Activated CD4-positive, alpha-beta T cell treated with anti-CD3 and anti-CD28 coated beads, Interleukin-2, amount 10 ng/mL, durations not matched to agents 24 days and 14 days (primary cell): ENCODE results near the gene CHKA. TPM values are rescaled to one million over a fixed set of nuclear protein-coding genes. Genes with fewer than 3 reads are reported as not detected.
A peak's percentile ranks its signal among the peaks of the same experiment; 100 is the strongest.

Source experiments
- DNase-seq: peaks from one replicate; pipeline ENCODE4 v3.0.0; 2022
- H3K27ac Mint-ChIP-seq: one replicate; pipeline ENCODE4 v1.8.0; 2022; ENCODE audit warnings: mild to moderate bottlenecking, mixed read lengths
- H3K27me3 Mint-ChIP-seq: one replicate; pipeline ENCODE4 v1.8.0; 2022; ENCODE audit warnings: mixed read lengths
- H3K36me3 Mint-ChIP-seq: one replicate; pipeline ENCODE4 v1.8.0; 2022; ENCODE audit warnings: low read depth, mild to moderate bottlenecking, mixed read lengths
- H3K4me1 Mint-ChIP-seq: one replicate; pipeline ENCODE4 v1.8.0; 2021; ENCODE audit warnings: mixed read lengths
- H3K4me3 Mint-ChIP-seq: one replicate; pipeline ENCODE4 v1.8.0; 2022; ENCODE audit warnings: mild to moderate bottlenecking, moderate library complexity, mixed read lengths
- H3K9me3 Mint-ChIP-seq: one replicate; pipeline ENCODE4 v1.8.0; 2021; ENCODE audit warnings: mixed read lengths
- intact Hi-C: fragments of 100-400 bp; cut with micrococcal nuclease; formaldehyde crosslinking; loops from one replicate; pipeline ENCODE4 v1.15.1; 2023
- total RNA-seq: library from RNA; stranded (reverse); gene quantifications from 2 replicates; pipeline ENCODE4 v1.2.3, GENCODE V29; 2022

The CHKA gene
- total RNA-seq, 1 donor from 2014 or later, result 15.1 TPM

DNA sequence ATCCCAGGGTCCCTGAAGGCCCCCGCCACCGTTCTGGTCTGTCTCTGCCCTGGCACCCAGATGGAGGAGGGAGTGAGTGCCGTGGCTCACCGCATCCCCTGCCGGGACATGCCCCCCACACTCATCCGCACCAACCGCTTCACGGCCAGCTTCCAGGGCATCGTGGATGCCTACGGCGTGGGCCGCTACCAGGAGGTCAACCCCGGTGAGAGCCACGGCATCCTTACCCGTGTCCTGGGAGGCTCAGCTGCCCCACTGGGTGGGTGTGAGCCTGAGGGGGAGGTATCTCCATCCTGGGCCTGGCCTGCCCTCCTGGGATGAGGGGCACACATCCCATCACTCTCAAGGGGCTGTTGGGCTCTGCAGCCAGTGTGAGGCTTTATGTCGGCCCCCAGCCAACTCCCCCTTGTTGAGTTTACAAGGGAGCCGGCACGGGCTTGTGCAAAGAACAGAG is 76.3 kb downstream of the CHKA start:
- H3K9me3 Mint-ChIP-seq, result no peaks in the 10 kb centered on the region

DNA sequence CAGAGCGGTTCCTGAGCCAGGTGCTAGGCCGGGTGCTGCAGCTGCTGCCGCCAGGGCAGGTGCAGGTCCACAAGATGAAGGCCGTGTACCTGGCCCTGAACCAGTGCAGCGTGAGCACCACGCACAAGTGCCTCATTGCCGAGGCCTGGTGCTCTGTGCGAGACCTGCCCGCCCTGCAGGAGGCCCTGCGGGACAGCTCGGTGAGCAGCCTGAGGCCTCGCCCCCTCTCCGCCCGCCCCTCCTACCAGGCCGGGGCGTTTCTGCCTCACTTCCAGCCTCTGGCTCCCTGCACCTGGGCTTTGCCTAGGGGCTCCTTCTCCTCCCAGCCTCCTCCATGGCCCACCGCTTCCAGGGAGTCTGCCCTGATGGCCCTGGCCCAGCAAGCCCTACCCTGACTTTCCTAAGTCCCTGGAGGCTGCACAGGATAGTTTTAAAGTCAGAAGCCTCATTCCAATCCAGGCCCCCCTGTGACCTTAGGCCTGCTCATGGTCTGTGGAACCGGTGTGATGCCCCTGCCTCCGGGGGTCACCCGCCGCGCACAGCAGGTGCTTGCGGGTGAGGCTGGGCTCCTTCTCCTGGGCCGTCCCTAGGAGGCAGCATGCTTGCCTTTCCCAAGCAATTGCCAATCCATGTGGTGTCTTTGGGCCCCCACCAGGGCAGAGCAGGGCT is 76.9 kb downstream of the CHKA start:
- Mint-ChIP-seq H3K4me1 (peaks cover 9% of the 10 kb centered on the region), H3K4me3 (no peak overlapping the region), H3K27me3 (no peaks in the 10 kb centered on the region), H3K27ac (no peak overlapping the region), H3K9me3 (no peaks in the 10 kb centered on the region), H3K36me3 (peaks cover 24% of the 10 kb centered on the region)
- DNase-seq, result no peak
- intact Hi-C loops, result no loop called here

More for the DNA sequence above, 76.3 kb downstream of the CHKA start:
- Mint-ChIP-seq H3K27ac (no peak overlapping the region), H3K4me1 (peaks cover 6% of the 10 kb centered on the region), H3K4me3 (no peak overlapping the region), H3K27me3 (no peaks in the 10 kb centered on the region), H3K36me3 (peaks cover 24% of the 10 kb centered on the region)
- DNase-seq, result no peak
- intact Hi-C loops, result no loop called here

DNA sequence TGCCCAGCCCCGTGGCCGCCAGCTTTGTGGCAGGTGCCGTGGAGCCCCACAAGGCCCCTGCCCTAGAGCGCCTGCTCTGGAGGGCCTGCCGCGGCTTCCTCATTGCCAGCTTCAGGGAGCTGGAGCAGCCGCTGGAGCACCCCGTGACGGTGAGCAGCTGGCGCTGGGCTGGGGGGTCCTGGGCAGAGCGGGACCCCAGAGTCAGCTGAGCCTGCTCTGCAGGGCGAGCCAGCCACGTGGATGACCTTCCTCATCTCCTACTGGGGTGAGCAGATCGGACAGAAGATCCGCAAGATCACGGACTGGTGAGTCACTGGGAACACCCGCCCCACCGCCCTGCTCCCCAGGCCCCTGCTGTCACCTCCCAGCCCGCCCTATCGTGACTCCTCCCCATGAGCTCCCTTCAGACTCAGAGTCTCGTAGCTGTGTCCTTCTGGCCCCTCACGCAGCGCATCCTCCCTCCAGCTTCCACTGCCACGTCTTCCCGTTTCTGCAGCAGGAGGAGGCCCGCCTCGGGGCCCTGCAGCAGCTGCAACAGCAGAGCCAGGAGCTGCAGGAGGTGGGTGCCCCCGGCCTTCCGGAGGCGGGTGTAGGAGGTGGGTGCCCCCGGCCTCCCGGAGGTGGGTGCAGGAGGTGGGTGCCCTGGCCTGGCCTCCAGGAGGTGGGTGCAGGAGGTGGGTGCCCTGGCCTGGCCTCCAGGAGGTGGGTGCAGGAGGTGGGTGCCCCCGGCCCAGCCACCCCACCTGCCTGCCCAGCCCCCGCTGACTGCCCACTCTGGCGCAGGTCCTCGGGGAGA is 77.6 kb downstream of the CHKA start:
- no peak overlapping the region for H3K4me3 Mint-ChIP-seq
- H3K9me3 Mint-ChIP-seq, result no peaks in the 10 kb centered on the region
- peak overlapping the region; percentile 41 for H3K27ac Mint-ChIP-seq
- intact Hi-C loops, result no loop called here
- H3K36me3 Mint-ChIP-seq, result peaks cover 21% of the 10 kb centered on the region
- no peak for DNase-seq
- no peaks in the 10 kb centered on the region for H3K27me3 Mint-ChIP-seq
- peaks cover 9% of the 10 kb centered on the region for H3K4me1 Mint-ChIP-seq

DNA sequence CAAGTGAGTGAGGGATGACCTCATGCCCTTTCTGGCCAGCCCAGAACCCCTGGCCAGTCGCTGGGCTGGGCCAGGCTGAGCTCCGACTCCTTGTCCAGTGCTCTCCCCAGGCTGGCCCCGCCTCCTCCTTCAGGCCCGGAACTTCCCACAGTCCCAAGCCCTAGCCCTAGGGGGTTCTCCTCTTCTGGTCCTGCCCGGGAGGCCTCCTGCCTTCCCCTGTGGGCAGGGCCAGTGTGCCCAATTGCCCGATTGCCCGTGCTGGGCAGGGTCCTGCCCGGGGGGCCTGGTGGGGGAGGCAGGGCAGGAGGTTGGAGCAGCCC is 78.2 kb downstream of the CHKA start:
- Mint-ChIP-seq H3K27me3 (no peaks in the 10 kb centered on the region), H3K36me3 (peaks cover 19% of the 10 kb centered on the region), H3K4me3 (no peak overlapping the region), H3K4me1 (peaks cover 9% of the 10 kb centered on the region), H3K27ac (no peak overlapping the region), H3K9me3 (no peaks in the 10 kb centered on the region)
- intact Hi-C loops, result no loop called here
- DNase-seq, result no peak

DNA sequence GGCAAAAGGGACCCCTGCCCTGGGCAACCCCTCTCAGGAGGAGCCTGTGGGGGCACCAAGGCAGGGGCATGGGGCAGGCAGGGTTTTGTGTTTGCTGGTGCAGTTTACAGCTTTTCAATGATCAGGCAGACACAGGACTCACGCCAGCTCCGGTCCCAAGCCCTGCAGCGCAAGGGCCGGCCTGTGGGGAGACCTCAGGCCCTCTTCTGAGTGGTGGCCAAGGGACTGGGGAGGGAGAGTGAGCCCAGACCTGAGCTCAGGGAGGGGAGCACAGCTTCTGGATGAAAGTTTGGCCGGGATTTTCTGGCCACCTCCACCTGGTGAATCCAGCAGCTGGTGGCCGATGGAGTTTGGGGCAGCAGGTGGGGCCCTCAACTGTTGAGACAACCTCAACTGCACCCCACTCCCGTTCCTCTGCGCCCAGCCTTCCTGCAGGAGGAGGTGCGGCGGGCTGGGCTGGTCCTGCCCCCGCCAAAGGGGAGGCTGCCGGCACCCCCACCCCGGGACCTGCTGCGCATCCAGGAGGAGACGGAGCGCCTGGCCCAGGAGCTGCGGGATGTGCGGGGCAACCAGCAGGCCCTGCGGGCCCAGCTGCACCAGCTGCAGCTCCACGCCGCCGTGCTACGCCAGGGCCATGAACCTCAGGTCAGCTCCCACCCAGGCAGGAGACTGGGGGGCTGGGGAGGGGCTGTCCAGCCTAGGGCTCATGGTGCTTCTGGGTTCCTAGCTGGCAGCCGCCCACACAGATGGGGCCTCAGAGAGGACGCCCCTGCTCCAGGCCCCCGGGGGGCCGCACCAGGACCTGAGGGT is 78.8 kb downstream of the CHKA start:
- H3K36me3 Mint-ChIP-seq, result peaks cover 14% of the 10 kb centered on the region
- no peak overlapping the region for H3K27ac Mint-ChIP-seq
- intact Hi-C loops, result no loop called here
- peaks cover 12% of the 10 kb centered on the region for H3K4me1 Mint-ChIP-seq
- no peaks in the 10 kb centered on the region for H3K27me3 Mint-ChIP-seq
- no peak for DNase-seq
- H3K4me3 Mint-ChIP-seq, result no peak overlapping the region
- H3K9me3 Mint-ChIP-seq, result no peaks in the 10 kb centered on the region

DNA sequence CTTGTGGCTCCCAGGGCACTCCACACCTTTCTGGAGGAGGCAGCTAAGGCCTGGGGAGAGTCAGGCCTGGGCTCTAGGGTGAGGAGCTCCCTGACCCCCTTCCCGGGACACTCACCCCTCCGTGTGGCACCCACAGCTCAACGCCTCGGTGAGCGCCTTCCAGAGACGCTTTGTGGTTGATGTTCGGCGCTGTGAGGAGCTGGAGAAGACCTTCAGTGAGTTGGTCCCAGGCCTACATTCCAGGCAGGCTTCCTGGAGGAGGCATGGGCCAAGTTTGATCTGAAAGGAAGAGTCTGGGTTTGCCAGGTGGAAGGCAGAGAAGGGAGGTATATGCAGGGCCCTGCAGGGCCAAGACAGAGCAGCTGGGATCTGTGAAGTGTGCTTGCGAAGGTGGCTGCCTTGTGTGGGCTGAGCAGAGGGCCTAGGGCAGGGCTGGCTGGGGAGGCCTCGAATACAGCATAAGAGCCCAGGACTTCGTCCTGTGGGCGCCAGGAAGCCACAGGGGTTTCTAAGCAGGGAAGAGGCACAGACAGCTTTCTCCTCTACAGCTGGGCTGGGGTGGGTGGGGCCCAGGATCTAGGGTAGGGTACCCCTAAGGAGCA is 79.5 kb downstream of the CHKA start:
- Mint-ChIP-seq H3K27ac (no peak overlapping the region), H3K4me1 (peaks cover 17% of the 10 kb centered on the region), H3K4me3 (peak overlapping the region; percentile 7), H3K36me3 (peaks cover 11% of the 10 kb centered on the region), H3K27me3 (no peaks in the 10 kb centered on the region), H3K9me3 (no peaks in the 10 kb centered on the region)
- intact Hi-C loops, result no loop called here
- no peak for DNase-seq

DNA sequence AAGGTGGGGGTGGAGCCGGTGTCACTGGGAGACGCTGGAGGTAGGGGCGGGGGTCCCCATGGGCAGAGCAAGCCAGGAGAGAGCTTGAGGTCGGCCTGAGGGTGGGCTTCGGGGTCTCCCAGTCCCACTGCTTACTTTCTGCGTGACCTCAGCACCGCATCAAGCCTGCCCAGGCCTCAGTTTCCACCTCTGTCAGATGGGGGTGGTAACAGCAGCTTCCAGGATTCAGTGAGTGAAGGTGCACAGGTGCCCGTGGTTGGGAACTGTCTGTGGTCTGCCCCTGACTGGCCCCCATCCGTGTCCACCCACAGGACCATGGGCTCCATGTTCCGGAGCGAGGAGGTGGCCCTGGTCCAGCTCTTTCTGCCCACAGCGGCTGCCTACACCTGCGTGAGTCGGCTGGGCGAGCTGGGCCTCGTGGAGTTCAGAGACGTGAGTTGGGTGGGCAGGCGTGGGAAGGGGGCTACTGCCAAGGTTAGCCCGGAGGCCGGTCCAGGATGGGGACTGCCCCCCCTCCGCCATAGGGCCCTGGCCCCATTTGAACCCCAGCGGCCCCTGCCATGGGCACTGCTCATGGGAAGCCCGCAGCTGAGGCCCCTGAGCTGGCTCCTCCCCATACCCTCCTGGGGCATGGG is 80.1 kb downstream of the CHKA start:
- DNase-seq, result no peak
- intact Hi-C loops, result loop anchor here (1.0 kb wide), 1 partner anchor 11 kb away; the partner anchor contains the start of gene NDUFS8
- H3K9me3 Mint-ChIP-seq, result no peaks in the 10 kb centered on the region
- H3K36me3 Mint-ChIP-seq, result peaks cover 10% of the 10 kb centered on the region
- H3K27me3 Mint-ChIP-seq, result no peaks in the 10 kb centered on the region
- peak overlapping the region; percentile 92 for H3K4me3 Mint-ChIP-seq
- H3K27ac Mint-ChIP-seq, result peak overlapping the region; percentile 93
- peaks cover 19% of the 10 kb centered on the region for H3K4me1 Mint-ChIP-seq

DNA sequence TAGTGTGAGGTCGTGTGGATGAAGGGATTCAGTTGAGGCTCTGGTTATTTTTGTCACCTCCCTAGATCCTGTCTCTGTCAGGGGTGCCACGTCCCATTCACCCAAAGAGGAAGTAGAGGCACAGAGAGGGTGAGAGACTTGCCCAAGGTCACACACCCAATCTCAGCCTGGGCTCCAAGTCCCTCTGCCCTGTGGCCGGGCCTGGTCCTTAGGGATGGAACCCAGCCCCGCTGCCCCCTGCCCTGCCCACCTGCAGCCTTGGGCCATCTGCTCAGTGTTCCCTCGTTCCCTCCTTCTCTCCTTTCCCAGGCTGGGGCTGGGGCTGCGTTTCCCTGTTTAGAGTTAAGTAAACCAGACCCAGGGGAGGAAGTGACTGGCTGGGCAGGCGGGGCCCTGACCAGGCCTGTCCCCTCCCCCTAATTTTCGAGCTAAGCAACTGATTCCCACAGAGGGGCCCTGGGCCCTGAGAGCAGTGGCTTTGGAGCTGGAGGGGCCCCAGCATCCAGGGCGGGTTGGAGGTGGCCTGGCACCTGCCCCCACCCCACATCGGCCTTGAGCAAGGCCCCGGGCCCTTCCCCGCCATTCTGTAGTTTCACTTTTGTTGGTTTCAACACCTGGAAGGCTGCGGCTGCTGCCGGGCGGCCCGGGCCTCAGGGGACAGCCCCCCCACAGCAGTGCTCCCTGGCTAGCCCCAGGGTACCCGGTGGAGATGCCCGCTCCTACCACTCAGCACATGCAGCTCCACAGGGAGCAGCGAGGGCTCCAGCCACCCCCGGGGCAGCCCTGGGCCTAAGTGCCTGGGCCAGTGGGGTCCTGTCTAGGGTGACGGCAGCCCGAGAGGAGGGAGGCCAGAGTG is 80.9 kb downstream of the CHKA start:
- peak; percentile 88 for DNase-seq
- peaks cover 6% of the 10 kb centered on the region for H3K36me3 Mint-ChIP-seq
- H3K27me3 Mint-ChIP-seq, result no peaks in the 10 kb centered on the region
- peak overlapping the region; percentile 93 for H3K27ac Mint-ChIP-seq
- H3K4me3 Mint-ChIP-seq, result peak overlapping the region; percentile 92
- intact Hi-C loops, result loop anchor here (1.0 kb wide), 1 partner anchor 10 kb away; the partner anchor contains the start of gene NDUFS8
- H3K4me1 Mint-ChIP-seq, result peaks cover 20% of the 10 kb centered on the region
- no peaks in the 10 kb centered on the region for H3K9me3 Mint-ChIP-seq

DNA sequence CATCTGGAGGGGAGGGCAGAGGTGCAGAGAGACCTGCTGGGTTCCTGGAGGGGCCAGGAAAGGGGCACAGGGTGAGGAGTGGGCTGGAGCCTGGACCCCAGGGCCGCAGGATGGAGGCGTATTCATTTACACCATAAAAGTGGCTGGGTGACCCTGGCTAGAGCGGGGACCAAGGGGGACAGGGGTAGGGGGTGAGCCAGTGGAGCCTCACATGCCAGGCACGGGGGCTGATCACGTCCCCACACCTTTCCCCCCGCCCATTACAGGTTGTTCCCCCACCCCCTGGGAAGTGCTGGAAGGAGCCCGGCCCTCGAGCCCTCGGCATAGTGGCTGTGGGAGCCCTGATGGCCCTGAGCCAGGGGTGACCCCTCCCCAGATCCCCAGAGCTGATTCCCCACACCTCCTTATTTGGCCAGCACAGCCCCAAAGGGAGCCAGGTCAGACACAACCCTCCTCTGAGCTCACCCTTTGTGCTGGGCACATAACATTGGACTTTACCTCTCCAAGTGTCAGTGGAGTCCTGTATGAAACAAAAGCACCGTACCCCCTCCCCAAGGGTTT is 81.6 kb downstream of the CHKA start:
- H3K36me3 Mint-ChIP-seq, result peaks cover 4% of the 10 kb centered on the region

DNA sequence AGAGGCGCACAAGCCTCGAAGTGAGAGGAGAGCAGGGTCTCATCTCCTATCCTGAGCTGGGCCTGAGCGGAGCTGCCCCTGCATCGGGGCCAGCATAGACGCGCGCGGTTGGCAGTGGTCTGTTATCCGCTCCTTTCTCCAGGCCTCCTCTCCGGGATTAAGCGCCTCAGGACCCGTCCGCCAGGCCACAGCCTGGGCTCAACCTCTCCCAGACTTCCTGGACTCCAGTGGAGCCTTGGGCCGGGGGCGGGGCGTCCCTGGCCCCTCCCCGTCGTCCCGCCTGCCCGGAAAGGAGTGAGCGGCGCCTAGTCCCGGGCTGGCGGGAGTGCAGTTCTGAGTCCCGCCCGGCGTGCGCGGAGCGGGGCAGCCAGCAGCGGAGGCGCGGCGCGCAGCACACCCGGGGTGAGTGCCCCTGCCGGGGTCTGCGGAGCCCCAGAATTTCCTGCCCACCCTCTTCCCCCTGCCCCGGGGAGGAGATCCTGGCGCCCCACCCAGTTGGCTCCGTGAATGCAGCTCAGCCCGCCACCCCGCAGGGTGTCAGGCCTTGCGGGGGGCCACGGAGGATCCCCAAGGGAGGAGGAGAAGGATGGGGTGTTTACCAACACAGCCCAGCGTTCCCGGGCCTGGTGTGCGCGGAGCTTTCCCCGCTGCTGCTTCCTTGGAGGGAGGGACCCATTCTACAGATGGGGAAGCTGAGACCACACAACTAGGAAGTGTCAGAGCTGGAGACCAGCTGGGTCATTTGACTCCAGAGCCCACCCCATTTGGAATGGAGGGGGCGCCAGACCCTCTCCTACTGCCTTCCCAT is 82.3 kb downstream of the CHKA start, which contains the start of gene TCIRG1:
TSS of gene TCIRG1 (plus strand) at position 308 of the 808 bp plus-strand sequence. CDS start 2,247 bp downstream, outside the sequence.
- H3K4me1 Mint-ChIP-seq, result peaks cover 21% of the 10 kb centered on the region
- peak; percentile 89 for DNase-seq
- H3K4me3 Mint-ChIP-seq, result peak within 1 kb of the TSS; percentile 92
- no peaks in the 10 kb centered on the region for H3K9me3 Mint-ChIP-seq
- H3K36me3 Mint-ChIP-seq, result peaks cover 1% of the 10 kb centered on the region
- peak within 1 kb of the TSS; percentile 93 for H3K27ac Mint-ChIP-seq
- intact Hi-C loops, result loop anchor here (10.0 kb wide), 2 partner anchors 176 to 764 kb away; partner anchors contain the start of gene KMT5B
- H3K27me3 Mint-ChIP-seq, result no peaks in the 10 kb centered on the region

More for the DNA sequence above, 81.6 kb downstream of the CHKA start:
- H3K27me3 Mint-ChIP-seq, result no peaks in the 10 kb centered on the region
- no peaks in the 10 kb centered on the region for H3K9me3 Mint-ChIP-seq
- peak overlapping the region; percentile 93 for H3K27ac Mint-ChIP-seq
- peak; percentile 67 for DNase-seq
- H3K4me1 Mint-ChIP-seq, result peaks cover 21% of the 10 kb centered on the region
- H3K4me3 Mint-ChIP-seq, result peak overlapping the region; percentile 92
- intact Hi-C loops, result loop anchor here (1.0 to 10.0 kb wide), 3 partner anchors 9 to 765 kb away; partner anchors contain the start of genes KMT5B and NDUFS8

DNA sequence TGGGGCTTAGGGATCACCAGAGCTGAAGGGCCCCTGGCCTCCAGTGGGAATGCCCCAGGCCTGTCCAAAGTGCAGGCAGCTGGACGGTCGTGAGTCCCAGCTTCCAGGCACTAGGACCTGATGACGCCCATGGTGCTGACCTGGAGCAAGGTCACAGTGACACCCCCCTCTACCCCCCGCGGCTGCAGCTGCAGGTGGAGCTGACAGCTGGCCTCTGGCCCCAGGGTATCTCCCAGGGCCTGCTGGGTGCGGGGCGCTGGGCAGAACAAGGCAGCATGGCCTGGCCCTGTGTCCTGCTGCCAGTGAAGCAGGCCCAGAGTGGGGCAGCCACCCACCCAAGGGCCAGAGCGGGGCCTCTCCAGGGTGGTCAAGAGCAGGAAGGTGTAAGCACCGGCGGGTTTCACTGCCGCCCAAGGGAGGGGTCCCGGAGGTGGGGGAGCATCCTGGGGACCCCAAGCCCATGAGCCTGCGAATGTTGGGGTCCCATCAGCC is 82.9 kb downstream of the CHKA start:
- Mint-ChIP-seq H3K9me3 (no peaks in the 10 kb centered on the region), H3K4me1 (peaks cover 21% of the 10 kb centered on the region), H3K27ac (peak overlapping the region; percentile 87), H3K27me3 (no peaks in the 10 kb centered on the region), H3K36me3 (peaks cover 4% of the 10 kb centered on the region), H3K4me3 (peak overlapping the region; percentile 92)
- intact Hi-C loops, result loop anchor here (10.0 kb wide), 2 partner anchors 177 to 763 kb away; partner anchors contain the start of gene KMT5B
- no peak for DNase-seq
